ENCODE results near the gene VWA1.
"Not testable (repeated sequence)": the region's sequence is repeated elsewhere in the genome, so short reads cannot be mapped to it uniquely, and the experiment has no call there.

The VWA1 gene

DNA sequence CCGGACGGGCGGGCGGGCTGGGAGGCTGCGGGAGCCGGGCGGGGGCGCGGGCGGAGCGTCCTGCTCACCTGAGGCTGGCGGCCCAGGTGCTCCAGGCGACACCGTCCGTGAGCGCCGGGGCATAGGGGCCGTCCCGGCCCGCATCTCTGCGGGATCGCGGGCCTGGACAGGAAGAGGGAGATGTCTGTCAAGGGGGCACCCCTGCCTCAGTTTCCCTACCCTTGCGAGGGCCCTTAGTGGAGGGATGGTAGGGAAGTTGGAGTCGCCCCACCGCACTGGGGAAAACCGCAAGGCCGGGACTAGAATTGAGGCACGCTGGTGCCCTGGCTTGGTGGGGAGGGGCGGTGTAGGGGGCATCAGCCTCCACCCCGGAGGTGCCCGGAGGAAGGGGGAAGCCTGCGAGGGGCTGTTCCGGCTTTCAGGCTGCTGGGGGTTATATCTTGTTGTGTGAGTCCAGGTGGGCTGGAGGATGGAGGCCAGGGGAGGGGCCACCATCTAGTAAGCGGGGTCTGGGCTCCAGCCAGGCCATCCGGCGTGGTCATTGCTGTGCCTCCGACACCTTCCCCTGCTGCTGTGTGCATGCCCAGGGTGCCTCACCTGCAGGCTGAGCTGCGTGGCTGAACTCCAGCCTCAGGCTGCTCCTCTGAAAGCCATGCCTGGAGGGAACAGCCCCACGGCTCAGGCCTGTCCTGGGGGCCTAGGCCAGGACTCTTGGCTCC, 580 bp downstream of the VWA1 start:
- DNase-seq (ENCODE audit: low spot score) = no peak

DNA sequence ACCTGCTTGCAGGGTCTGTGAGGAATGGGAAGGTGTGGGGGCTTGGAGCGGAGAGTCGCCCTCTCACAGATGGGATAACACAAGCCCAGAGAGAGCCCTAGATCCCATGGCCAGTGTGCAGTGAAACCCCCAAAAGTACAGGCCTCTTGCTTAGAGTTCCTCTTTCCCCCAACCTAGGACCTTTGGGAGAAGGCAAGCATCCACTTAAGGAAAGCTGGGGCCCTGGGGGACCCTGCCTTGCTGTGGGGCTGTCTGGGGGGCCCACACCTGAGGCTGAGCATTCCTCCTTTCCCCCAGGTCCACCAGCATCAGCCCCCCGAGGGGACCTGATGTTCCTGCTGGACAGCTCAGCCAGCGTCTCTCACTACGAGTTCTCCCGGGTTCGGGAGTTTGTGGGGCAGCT, 1.1 kb downstream of the VWA1 start:
- no peak for DNase-seq (ENCODE audit: low spot score)

DNA sequence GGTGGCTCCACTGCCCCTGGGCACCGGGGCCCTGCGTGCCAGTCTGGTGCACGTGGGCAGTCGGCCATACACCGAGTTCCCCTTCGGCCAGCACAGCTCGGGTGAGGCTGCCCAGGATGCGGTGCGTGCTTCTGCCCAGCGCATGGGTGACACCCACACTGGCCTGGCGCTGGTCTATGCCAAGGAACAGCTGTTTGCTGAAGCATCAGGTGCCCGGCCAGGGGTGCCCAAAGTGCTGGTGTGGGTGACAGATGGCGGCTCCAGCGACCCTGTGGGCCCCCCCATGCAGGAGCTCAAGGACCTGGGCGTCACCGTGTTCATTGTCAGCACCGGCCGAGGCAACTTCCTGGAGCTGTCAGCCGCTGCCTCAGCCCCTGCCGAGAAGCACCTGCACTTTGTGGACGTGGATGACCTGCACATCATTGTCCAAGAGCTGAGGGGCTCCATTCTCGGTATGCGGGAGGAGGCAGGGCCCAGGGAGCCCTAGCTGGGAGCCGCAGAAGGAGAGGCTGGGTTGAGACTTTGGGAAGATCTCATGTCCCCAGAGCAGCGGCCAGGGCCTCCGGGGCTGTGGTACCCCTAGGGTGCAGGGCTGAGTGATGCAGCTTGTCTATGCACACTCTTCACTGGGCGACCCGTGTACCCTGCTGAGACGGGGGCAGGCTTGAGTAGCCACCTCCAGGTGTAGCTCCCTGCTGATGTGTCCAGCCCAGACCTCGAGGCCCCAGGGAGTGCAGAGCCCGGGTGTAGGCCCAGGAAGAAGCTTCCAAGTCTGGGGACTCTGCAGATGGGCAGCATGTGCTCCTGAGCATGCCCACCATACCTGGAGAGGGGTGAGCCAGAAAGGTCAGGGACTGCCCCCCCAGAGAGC, 1.8 kb downstream of the VWA1 start:
- no peak for DNase-seq (ENCODE audit: low spot score)

DNA sequence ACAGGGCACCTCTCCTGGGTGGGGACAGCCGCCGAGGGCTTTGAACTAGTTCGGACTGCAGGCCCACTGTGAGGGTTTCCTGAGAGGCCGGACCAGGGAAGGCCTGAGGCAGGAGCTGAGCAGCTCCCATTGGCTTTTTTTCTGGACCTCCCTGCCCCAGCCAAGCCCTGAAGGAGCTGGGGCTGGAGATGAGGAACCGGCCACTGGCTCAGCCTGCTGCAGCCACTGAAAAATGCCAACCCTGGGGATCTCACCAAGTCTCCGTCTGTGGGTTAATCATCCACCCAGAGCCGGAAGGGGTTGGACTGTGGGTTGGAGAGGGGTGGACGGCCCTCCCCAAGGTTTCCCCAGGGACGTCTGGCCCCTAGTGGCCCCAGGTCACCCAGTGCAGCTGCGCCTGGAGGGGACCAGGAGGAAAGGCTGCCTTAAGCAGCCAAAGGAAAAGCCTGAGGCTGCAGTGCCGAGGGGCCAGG, 2.5 kb downstream of the VWA1 start:
- no peak for DNase-seq (ENCODE audit: low spot score)

DNA sequence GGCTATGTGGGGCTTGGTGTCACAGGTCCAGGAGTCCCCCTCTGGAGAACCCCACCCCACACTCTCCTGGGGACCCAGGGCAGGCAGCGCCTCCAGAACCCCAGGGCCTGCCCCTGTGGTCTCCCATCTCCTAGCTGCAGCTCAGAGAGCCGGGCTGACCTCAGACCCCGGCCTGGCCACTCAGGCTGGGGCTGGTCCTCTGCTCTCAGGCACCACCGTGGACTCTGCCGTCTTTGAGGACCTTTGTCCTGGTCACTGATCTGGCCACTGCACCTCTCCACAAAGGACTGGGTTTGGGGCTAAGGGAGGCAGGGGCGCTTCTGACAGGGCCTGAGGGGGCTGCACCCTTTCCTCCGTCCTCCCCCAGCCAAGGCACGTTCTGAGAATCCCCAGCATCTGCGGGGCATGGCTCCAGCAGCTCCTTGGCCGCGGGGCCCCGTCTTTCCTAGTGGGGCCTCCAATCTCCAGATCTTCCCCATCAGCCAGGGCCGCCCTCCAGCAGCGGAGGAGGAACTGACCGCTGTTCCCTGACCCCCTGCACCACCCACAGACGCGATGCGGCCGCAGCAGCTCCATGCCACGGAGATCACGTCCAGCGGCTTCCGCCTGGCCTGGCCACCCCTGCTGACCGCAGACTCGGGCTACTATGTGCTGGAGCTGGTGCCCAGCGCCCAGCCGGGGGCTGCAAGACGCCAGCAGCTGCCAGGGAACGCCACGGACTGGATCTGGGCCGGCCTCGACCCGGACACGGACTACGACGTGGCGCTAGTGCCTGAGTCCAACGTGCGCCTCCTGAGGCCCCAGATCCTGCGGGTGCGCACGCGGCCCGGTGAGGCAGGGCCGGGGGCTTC, 3.3 kb downstream of the VWA1 start:
- DNase-seq (ENCODE audit: low spot score) = no peak

DNA sequence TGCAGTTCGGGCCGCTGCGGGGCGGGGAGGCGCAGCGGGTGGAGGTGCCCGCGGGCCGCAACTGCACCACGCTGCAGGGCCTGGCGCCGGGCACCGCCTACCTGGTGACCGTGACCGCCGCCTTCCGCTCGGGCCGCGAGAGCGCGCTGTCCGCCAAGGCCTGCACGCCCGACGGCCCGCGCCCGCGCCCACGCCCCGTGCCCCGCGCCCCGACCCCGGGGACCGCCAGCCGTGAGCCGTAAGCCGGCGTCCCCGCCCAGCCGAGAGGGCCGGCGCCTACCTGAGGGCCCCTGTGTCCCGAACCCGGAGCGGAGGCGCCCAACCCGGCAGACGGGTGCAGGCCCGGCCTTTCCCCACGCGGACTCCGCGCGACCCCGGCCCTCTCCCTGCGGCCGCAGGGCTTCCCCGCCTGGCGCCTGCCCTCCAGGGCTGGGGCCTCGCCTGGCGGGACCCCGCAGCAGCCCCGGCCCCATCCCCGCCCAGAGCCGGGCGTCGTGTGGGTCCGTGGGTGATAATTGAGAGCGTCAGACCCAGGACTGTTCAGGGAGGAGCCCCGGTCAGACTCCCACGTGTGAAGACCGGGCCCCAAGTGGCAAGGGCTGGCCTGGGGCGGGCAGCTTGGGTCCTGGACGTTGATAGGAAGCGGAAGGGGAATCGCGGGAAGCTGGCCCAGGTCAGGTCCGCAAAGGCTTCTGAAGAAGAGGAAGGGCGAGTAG, 4.2 kb downstream of the VWA1 start:
- DNase-seq (ENCODE audit: low spot score) = no peak

DNA sequence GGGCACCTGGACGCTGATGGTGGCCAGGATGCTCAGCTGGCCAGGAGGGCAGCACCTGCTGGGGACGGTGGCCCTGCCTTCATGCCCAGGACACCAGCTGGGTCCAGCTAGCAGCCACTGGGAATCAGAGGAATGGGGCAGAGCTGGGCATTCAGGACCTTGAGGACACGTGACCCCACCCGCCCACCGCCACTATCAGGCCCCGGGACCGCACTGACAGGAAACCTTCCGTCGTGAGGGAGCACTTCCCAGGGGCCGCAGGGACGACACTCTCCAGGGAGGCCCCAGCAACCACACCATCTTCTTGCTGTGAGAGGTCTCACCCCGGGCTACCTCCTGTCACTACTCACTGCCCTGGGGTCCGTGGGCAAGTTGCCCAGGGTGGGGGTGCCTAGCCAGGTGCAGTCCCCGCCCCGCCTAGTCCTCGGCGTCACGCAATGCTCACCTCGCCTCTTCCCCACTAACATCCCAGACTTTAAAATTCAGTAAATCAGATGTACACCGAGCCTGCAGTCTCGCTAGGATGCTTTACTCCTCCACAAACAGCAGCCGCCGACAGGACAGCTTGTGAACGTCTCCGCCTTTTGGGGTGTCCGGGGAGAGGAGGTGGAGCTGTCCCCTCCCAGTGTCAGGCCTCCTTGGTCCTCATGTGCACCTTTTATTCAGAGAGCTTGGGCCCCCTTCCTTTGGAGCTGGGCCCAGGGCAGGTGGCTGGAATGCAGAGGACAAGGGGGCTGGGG, 4.9 kb downstream of the VWA1 start:
- no peak for DNase-seq (ENCODE audit: low spot score)

DNA sequence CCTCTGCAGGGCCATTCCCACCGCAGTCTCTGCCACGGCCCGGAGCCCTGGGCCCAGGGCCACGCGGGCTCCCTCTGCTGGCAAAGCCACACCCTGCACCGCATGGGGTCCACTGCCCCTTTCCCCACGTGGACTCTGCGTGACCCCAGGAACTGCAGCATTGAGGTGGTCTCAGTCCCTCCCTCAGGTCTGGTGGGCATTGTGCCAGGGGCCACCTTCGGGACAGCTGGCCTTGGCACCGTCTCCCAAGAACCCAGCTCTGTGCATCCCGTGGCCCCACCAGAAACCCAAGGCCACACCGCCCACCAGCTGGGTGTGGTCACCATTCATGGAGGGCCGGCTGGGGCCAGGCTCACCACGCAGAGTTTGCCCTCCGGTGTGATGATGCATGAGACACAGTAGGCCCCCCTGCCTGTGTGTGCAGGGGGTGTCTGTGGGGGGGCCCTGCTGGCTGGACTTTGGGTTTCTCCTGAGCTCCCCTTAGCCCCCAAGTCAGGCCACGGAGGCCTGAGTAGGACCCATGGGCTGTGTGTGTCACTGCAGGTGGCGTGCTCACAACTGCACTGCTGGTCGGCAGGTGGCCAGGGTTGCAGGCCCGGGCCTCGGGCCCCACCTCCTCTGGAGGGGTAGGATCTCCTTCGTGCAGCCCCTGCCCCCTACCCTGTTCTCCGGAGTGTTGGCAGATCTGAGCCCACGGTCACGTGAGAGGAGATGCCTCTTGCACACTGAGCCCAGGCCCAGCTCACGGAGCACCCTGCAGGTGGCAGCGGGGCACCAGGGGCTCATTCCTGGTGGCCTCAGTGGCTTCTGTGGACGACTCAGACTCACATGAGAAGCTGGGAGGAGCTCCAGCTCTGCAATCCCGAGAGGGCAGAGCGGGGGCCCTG, 5.8 kb downstream of the VWA1 start:
- no peak for DNase-seq (ENCODE audit: low spot score)

DNA sequence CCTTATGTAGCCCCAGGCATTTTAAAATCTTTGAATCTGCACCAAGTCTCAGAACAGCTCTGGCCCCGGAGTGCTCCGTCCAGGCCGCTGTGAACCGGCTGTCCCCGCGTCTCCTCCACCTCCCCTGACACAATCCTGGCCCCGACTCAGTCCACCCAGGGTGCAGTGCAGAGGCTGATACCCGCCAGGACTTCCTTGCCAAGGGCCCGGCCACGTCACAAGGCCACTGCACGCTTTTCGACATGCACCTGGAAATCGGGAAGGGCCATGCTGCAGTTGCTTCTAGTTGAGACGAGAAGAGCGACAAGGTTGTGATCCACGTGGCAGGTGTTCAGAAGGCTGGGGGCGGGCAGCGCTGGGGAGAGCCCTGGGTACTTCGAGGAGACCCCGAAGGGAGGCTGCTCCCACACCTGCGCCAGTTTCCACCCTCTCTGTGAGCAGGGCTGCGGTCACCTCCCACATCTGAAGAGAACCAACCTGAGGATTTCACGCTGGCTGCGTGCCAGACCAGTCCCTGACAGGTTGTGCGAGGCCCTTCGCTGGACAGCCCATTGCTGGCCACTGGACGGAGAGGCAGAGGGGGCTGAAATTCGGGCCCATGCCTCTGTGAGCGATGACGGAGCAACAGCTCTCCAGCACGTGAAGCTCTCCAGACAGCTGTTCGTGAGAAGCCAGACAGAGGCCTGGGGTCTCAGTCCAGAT, 6.7 kb downstream of the VWA1 start:
- DNase-seq (ENCODE audit: low spot score) = no peak

DNA sequence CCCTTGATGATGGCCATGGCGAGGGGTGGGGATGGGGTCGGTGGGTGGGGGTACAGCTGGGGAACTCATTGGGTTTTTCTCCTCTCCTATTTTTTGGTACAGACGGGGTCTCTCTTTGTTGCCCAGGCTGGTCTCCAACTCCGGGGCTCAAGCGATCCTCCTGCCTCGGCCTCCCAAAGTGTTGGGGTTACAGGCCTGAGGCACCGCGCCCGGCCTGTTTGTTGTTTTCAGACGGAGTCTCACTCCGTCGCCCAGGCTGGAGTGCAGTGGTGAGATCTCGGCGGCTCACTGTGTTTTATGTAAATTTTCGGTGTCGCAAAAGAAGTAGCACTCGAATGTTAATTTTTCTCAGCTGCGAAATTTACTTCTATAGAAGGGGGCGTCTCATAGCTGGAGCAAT, 11.1 kb downstream of the VWA1 start:
- not testable (repeated sequence) for DNase-seq (ENCODE audit: low spot score)

DNA sequence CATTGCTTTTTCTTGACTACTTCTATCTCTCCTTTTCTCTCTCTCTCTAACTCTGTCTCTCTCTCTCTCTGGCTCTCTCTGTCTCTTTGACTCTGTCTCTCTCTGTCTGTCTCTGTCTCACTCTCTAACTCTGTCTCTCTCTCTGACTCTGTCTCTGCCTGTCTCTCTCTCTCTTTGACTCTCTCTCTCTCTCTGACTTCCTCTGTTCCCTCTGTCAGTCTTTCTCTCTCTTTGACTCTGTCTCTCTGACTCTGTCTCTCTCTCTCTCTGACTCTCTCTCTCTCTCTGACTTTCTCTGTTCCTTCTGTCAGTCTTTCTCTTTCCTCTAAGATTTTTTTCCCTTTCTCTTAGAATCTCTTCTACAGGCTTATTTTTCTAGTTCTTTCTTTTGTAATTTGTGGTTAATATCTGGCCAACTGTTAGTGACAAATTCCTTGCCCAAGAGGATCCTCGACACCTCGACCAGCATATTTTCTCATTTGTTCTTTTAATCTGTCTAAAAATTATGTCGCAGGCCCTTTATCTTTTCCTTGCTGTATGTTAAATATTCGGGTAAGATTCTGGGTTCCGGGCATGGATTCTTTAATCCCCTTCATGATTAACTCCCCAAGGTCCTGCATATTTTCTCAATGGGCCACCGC, 13.7 kb downstream of the VWA1 start, which contains the start of gene ATAD3C:
Gene ATAD3C (plus strand): TSS at position 591 of the 641 bp plus-strand sequence. CDS start 995 bp downstream, outside the sequence.
- DNase-seq (ENCODE audit: low spot score) = no peak

DNA sequence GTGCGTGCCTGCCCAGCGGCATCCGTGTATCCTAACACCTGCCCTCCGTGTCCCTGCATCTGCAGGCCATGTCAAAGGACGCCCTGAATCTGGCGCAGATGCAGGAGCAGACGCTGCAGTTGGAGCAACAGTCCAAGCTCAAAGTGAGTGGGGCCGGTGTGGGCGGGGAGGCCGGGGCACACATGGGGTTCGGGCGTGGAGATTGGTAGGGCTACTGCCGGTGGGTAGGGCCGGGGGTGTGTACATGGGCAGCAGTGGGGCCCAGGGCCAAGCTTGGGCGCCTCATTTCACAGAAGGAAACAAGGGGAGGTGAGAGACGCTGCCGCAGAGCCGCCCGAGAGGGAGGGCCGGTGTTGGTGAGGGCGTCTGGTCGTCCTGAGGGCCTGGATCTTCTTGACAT, 15.1 kb downstream of the VWA1 start:
- not testable (repeated sequence) for DNase-seq (ENCODE audit: low spot score)

DNA sequence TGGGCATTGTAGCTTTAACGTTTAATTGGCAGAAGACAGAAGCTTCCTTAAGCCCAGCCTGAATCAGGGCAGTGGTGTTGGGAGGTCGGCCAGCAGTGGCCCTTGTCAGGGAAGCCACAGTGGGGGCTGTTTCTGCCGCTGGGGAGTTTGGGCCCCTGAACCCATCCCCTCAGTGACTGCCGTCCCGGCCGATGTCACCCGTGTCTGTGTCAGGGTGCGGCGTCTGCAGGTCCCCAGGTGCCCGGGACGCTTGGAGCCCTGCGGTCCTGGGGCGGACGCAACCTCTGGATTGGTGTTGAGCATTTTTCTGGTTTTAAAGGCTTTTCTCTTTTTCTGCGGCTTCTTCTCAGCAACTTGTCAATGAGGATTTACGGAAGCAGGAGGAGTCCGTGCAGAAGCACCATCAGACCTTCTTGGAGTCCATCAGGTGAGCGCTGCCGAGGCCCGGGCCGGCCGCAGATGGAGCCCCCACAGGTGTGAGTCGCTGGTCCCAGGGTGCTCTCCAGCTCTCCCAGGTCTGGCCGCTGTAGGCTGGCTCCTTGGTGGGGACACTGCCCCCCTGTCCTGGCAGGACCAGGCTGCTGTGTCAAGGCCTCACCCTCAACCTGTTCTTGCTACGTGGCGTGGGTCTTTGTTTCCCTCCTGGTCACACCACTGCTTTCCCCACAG, 16.3 kb downstream of the VWA1 start:
- DNase-seq (ENCODE audit: low spot score) = no peak

DNA sequence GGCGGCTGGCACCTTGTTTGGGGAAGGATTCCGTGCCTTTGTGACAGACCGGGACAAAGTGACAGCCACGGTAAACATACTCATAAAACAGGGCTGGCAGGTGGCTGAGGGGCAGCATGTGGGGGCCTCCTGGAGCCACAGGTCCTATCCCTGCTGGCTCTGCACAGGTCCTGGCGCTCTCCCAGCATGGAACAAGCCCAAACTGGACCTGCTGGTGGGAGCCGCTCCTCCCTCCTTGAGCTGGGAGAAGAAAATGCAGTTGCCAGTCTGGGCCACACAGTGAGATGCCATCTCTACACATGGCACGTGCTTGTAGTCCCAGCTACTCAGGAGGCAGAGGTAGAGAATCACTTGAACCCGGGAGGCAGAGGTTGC, 16.9 kb downstream of the VWA1 start:
- not testable (repeated sequence) for DNase-seq (ENCODE audit: low spot score)

DNA sequence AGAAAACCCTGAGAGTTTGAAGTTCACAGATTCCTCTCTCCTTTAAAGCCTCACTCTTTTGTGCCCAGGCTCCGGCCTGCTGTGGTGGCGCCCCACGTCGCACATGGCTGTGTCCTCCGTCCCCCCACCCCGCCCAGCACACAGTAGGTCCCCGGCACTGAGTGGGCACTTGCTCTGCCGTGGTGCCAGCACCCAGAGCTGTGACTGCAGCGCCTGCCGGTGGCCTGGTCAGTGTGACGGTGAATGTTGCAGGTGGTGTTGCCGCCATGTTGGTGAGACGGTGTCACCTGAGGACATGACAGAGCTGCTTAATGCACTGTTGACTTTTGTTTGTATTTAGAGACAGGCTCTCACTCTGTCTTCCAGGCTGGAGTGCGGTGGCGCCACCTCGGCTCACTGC, 17.4 kb downstream of the VWA1 start:
- no peak for DNase-seq (ENCODE audit: low spot score)

DNA sequence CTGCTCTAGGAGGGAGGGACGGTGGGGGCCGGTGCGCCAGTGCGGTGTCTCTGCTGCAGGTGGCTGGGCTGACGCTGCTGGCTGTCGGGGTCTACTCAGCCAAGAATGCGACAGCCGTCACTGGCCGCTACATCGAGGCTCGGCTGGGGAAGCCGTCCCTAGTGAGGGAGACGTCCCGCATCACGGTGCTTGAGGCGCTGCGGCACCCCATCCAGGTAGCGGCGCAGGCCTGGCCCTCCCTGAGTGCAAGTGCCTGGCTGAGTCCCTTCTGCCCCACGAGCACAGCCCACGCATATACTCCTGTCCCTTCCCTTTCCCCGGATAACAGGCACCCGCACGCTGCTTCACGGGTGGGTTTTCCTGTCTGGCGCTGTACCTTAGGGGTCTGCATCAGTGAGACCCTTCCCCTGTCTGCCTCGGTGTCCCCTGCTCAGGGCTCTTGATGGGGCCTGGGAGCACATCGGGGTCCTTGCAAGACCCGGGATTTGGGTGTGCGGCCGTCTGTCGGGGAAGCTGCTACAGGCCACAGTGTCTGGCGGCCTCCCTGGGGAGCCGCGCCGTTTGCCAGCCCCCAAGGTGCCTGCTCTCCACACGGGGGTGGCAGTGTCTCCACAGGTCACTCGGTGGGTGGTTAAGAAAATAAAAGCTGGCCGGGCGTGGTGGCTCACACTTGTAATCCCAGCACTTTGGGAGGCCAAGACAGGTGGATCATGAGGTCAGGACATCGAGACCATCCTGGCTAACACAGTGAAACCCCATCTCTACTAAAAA, 19.0 kb downstream of the VWA1 start:
- not testable (repeated sequence) for DNase-seq (ENCODE audit: low spot score)

DNA sequence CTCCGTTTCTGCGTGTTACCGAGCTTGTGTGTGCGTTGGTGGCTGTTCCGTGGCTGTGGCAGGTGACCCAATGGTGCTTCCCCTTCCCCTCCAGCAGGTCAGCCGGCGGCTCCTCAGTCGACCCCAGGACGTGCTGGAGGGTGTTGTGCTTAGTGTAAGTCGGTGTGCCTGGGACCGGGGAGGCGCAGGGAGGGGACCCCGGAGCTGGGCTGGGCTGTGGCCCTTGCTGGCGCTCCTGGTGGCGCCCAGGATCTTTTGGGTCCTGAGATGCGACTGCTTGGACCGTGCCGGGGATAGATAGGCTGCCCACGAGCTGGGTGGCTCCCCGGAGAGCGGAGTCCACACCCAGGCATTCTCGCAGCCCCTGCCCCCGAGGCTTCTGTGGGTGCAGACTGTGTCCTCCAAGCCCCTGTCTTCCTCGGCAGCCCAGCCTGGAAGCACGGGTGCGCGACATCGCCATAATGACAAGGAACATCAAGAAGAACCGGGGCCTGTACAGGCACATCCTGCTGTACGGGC, 19.9 kb downstream of the VWA1 start:
- DNase-seq (ENCODE audit: low spot score) = no peak

Measured in Ammon's horn (tissue), 1 donor.